GM21529 (cell line): Measurements from ENCODE around the gene CROCC.

Source experiments
- ATAC-seq: cut with Tn5 transposase; IDR thresholded peaks from one replicate; pipeline ENCODE4 v1.9.1; 2021; ENCODE audit not compliant: unreplicated experiment

The CROCC gene

GRCh38 chr1:16981269-16981849, 59.6 kb downstream of the CROCC start:
- ATAC-seq = no peak

GRCh38 chr1:16982902-16983301, 61.2 kb downstream of the CROCC start:
- no peak for ATAC-seq

- ATAC-seq = no peak
These were observed 61.9 kb downstream of the CROCC start for GRCh38 chr1:16983649-16984048.

- no peak for ATAC-seq
These were observed 63.0 kb downstream of the CROCC start for GRCh38 chr1:16984717-16985116.

- ATAC-seq = no peak
These were observed 64.4 kb downstream of the CROCC start for GRCh38 chr1:16986113-16986512.

GRCh38 chr1:16986560-16986959, 64.8 kb downstream of the CROCC start:
- ATAC-seq = no peak

- ATAC-seq = no peak
These were observed 65.2 kb downstream of the CROCC start for GRCh38 chr1:16986962-16987361.

GRCh38 chr1:16988210-16988609, 66.5 kb downstream of the CROCC start:
- ATAC-seq = no peak

- no peak for ATAC-seq
These were observed 68.1 kb downstream of the CROCC start for GRCh38 chr1:16989676-16990391.

- no peak for ATAC-seq
These were observed 69.8 kb downstream of the CROCC start for GRCh38 chr1:16991571-16991970.

- ATAC-seq = no peak
These were observed 70.4 kb downstream of the CROCC start for GRCh38 chr1:16992102-16992501.

- ATAC-seq = no peak
These were observed 70.9 kb downstream of the CROCC start for GRCh38 chr1:16992675-16993074.

- ATAC-seq = no peak
These were observed 71.8 kb downstream of the CROCC start for GRCh38 chr1:16993521-16994038.

- ATAC-seq = no peak
These were observed 75.1 kb downstream of the CROCC start for GRCh38 chr1:16996845-16997244.

GRCh38 chr1:16998589-16998988, 76.9 kb downstream of the CROCC start:
- no peak for ATAC-seq

- no peak for ATAC-seq
These were observed 78.1 kb downstream of the CROCC start for GRCh38 chr1:16999863-17000262.

GRCh38 chr1:17001760-17002523, 80.2 kb downstream of the CROCC start:
- ATAC-seq = no peak

GRCh38 chr1:17002524-17002902, 80.8 kb downstream of the CROCC start:
- no peak for ATAC-seq

GRCh38 chr1:17004466-17005364, 83.0 kb downstream of the CROCC start:
- ATAC-seq = no peak

GRCh38 chr1:17005365-17005740, 83.6 kb downstream of the CROCC start:
- ATAC-seq = no peak

- ATAC-seq = no peak
These were observed 85.4 kb downstream of the CROCC start for GRCh38 chr1:17007121-17007520.
